OCI-LY1 (cell line): ENCODE measurements around the gene COL15A1.
A peak's percentile ranks its signal among the peaks of the same experiment; 100 is the strongest.

Experiments
- H2AFZ ChIP-seq: fragments of 200-600 bp; sonication (generic), shearing (Covaris generic); 2 replicates; pipeline ENCODE4 v1.6.0; 2014; ENCODE audit warnings: antibody characterized with exemption, mild to moderate bottlenecking, low read length
- H3F3A ChIP-seq: fragments of 200-600 bp; sonication (generic), shearing (Covaris generic); 2 replicates; pipeline ENCODE4 v1.6.0; 2014; ENCODE audit warnings: mild to moderate bottlenecking, antibody characterized with exemption, low read length, moderate library complexity; ENCODE audit not compliant: insufficient read depth
- H3K27ac ChIP-seq: fragments of 200-600 bp; sonication (generic); 2 replicates; pipeline ENCODE4 v1.5.1; 2014; ENCODE audit warnings: low read length, mixed run types, mild to moderate bottlenecking, low read depth; ENCODE audit not compliant: poor library complexity, severe bottlenecking
- H3K27me3 ChIP-seq: fragments of 200-600 bp; sonication (generic); 2 replicates; pipeline ENCODE4 v1.6.0; 2014; ENCODE audit warnings: antibody characterized with exemption, mild to moderate bottlenecking, low read length, moderate library complexity; ENCODE audit not compliant: insufficient read depth
- H3K36me3 ChIP-seq: fragments of 200-600 bp; sonication (generic); 2 replicates; pipeline ENCODE4 v1.6.1; 2014; ENCODE audit warnings: mild to moderate bottlenecking, antibody characterized with exemption, low read length, moderate library complexity, mixed read lengths; ENCODE audit not compliant: insufficient read depth
- H3K4me1 ChIP-seq: fragments of 200-600 bp; sonication (generic); 2 replicates; pipeline ENCODE4 v1.5.1; 2014; ENCODE audit warnings: mild to moderate bottlenecking, low read length, moderate library complexity; ENCODE audit not compliant: insufficient read depth, severe bottlenecking
- H3K4me2 ChIP-seq: fragments of 200-600 bp; sonication (generic), shearing (Covaris generic); 2 replicates; pipeline ENCODE4 v1.6.1; 2014; ENCODE audit warnings: low read length
- H3K4me3 ChIP-seq: fragments of 200-600 bp; sonication (generic); 2 replicates; pipeline ENCODE4 v1.5.1; 2014; ENCODE audit warnings: low read length, low read depth, mild to moderate bottlenecking, mixed read lengths; ENCODE audit not compliant: poor library complexity, severe bottlenecking
- H3K79me2 ChIP-seq: fragments of 200-600 bp; shearing (Covaris generic); 2 replicates; pipeline ENCODE4 v1.6.1; 2016; ENCODE audit warnings: mixed run types, low read length, mixed read lengths; ENCODE audit not compliant: insufficient read depth
- H3K9ac ChIP-seq: fragments of 200-600 bp; sonication (generic), shearing (Covaris generic); 2 replicates; pipeline ENCODE4 v1.6.1; 2014; ENCODE audit warnings: mild to moderate bottlenecking, low read length, mixed read lengths
- H3K9me2 ChIP-seq: fragments of 200-600 bp; sonication (generic), shearing (Covaris generic); 2 replicates; pipeline ENCODE4 v1.6.1; 2014; ENCODE audit warnings: low read depth, mild to moderate bottlenecking, low read length, mixed read lengths
- H3K9me3 ChIP-seq: fragments of 200-600 bp; shearing (Covaris generic); 2 replicates; pipeline ENCODE4 v1.6.1; 2014; ENCODE audit warnings: low read length, mixed read lengths
- H4K20me1 ChIP-seq: fragments of 200-600 bp; sonication (generic), shearing (Covaris generic); 2 replicates; pipeline ENCODE4 v1.6.0; 2016; ENCODE audit warnings: mild to moderate bottlenecking, low read length; ENCODE audit not compliant: insufficient read depth
- CTCF ChIP-seq: fragments of 200-600 bp; sonication (generic), shearing (Covaris generic); IDR thresholded peaks from 2 replicates; pipeline ENCODE4 v1.5.1; 2017; ENCODE audit warnings: mild to moderate bottlenecking, antibody characterized with exemption, low read length, moderate library complexity, mixed read lengths
- EZH2 ChIP-seq: fragments of 200-600 bp; sonication (generic), shearing (Covaris generic); IDR thresholded peaks from 2 replicates; pipeline ENCODE4 v1.8.0; 2017; ENCODE audit warnings: borderline replicate concordance, mixed run types, mild to moderate bottlenecking, antibody characterized with exemption, low read length, moderate library complexity, mixed read lengths

Gene COL15A1

GRCh38 chr9:99118782-99119466 lies 175.2 kb downstream of the COL15A1 start:
- Histone ChIP-seq H3K27ac (peak overlapping the region; percentile 97), H3K79me2 (peaks cover 86% of the 10 kb centered on the region), H3K9me2 (no peaks in the 10 kb centered on the region), H3K27me3 (no peaks in the 10 kb centered on the region), H4K20me1 (no peaks in the 10 kb centered on the region), H3F3A (no peaks in the 10 kb centered on the region), H3K4me3 (peak overlapping the region; percentile 51), H3K4me1 (peaks cover 92% of the 10 kb centered on the region), H3K9ac (peak overlapping the region; percentile 63), H3K36me3 (0 out of 2 replicates have a peak, but pooled peaks cover 4% of the 10 kb centered on the region), H3K4me2 (peak overlapping the region; percentile 70), H3K9me3 (no peaks in the 10 kb centered on the region), H2AFZ (no peak overlapping the region)
- TF ChIP-seq CTCF, result no peak
- TF ChIP-seq EZH2, result no peak

GRCh38 chr9:99119976-99120655 lies 176.4 kb downstream of the COL15A1 start:
- Histone ChIP-seq H3K9me3 (no peaks in the 10 kb centered on the region), H4K20me1 (no peaks in the 10 kb centered on the region), H3K9ac (peak overlapping the region; percentile 63), H2AFZ (no peak overlapping the region), H3K79me2 (peaks cover 85% of the 10 kb centered on the region), H3K27me3 (no peaks in the 10 kb centered on the region), H3F3A (no peaks in the 10 kb centered on the region), H3K9me2 (no peaks in the 10 kb centered on the region), H3K4me1 (peaks cover 92% of the 10 kb centered on the region), H3K27ac (peak overlapping the region; percentile 97), H3K4me2 (peak overlapping the region; percentile 70), H3K4me3 (peak overlapping the region; percentile 51), H3K36me3 (peaks cover 6% of the 10 kb centered on the region; the same call in 1 of the 2 replicates)
- TF ChIP-seq CTCF (no peak), EZH2 (no peak)
